GM18858 (cell line): Measurements from ENCODE around the gene GIMAP4.
"Not testable (repeated sequence)": the region's sequence is repeated elsewhere in the genome, so short reads cannot be mapped to it uniquely, and the experiment has no call there.

Source experiments
- ATAC-seq: cut with Tn5 transposase; IDR thresholded peaks from one replicate; pipeline ENCODE4 v1.9.1; 2021; ENCODE audit not compliant: unreplicated experiment

GIMAP4 gene

DNA sequence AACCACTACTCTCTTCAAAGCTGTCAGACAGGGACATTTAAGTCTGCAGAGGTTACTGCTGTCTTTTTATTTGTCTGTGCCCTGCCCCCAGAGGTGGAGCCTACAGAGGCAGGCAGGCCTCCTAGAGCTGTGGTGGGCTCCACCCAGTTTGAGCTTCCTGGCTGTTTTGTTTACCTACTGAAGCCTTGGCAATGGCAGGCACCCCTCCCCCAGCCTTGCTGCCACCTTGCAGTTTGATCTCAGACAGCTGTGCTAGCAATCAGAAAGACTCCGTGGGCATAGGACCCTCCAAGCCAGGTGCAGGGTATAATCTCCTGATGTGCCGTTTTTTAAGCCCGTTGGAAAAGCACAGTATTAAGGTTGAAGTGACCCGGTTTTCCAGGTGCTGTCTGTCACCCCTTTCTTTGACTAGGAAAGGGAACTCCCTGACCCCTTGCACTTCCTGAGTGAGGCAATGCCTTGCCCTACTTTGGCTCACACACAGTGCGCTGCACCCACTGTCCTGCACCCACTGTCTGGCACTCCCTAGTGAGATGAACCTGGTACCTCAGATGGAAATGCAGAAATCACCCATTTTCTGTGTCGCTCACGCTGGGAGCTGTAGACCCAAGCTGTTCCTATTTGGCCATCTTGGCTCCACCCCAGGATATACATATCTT, 12.9 kb downstream of the GIMAP4 start:
- ATAC-seq, result not testable (repeated sequence)

DNA sequence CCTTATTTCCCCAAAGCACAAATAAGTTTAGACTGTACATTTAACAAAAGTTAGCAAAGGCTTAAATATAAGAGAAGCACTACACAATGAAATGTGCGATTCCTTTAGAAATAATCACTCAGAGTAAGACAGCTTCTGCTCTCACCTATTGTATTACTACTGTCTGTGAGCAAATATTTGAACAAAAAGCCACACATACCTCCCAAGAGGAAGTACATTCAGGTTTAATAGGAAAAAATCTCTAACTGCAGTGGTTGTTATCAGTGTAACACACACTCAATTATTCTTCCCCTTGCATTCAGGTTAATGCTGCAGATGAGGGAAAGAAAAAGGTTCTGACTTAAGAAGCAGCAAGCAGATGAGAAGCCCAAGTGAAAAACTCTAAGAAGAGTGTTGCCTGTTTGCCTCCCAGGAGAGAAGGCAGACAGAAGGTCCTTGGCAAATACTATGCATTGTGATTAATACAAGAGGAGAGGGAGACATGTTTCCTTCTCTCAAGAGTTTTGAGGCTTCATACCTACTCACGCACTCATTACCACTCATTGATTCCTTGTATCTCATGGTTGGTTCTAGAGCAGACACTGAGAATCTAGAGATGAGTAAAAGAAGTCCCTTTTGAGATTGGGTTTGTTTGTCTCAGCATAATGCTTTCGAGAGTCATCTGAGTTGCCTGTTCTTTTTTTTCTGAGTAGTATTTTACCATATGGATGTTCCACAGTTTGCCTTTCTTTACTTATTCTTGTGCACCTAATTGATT, 13.6 kb downstream of the GIMAP4 start:
- ATAC-seq, result no peak

GRCh38 chr7:150585199-150585598, 18.0 kb downstream of the GIMAP4 start:
- no peak for ATAC-seq

- ATAC-seq, result no peak
These were observed 19.0 kb downstream of the GIMAP4 start for GRCh38 chr7:150586068-150586784.

- ATAC-seq, result no peak
These were observed 19.6 kb downstream of the GIMAP4 start for GRCh38 chr7:150586785-150587152.

GRCh38 chr7:150587551-150587950, 20.4 kb downstream of the GIMAP4 start:
- no peak for ATAC-seq

DNA sequence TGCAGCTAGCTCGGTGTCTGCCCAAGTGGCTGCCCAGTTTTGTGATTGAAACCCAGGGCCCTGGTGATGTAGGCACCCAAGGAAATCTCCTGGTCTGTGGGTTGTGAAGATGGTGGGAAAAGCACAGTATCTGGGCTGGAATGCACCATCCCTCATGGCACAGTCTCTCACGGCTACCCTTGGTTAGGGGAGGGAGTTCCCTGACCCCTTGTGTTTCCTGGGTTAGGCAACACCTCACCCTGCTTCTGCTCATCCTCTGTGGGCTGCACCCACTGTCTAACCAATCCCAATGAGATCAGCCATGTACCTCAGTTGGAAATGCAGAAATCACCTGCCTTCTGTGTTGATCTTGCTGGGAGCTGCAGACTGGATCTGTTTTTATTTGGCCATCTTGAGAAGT, 27.6 kb downstream of the GIMAP4 start:
- ATAC-seq, result no peak

GRCh38 chr7:150595361-150595760, 28.2 kb downstream of the GIMAP4 start:
- no peak for ATAC-seq

GRCh38 chr7:150603600-150603999, 36.4 kb downstream of the GIMAP4 start:
- ATAC-seq, result not testable (repeated sequence)

GRCh38 chr7:150610233-150610632, 43.0 kb downstream of the GIMAP4 start:
- ATAC-seq, result no peak

DNA sequence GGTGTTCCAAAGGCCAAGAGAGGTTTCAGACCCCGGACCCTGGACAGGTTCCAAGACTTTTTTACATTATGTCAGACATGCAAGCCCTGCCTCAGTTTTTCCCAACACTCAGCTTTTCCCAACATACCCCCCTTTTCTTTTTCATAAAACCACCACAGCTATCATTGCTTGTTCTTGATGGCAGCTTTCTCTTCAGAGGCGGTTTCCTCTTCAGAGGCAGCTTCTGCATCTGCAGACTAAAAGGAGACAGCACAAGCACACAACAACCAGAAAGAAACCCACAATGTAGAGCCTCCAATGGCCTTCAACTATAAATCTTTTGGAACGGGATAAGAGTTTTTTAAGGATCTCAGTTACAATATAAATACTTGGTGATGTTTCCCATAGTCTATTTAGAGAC, 45.7 kb downstream of the GIMAP4 start:
- ATAC-seq, result no peak

DNA sequence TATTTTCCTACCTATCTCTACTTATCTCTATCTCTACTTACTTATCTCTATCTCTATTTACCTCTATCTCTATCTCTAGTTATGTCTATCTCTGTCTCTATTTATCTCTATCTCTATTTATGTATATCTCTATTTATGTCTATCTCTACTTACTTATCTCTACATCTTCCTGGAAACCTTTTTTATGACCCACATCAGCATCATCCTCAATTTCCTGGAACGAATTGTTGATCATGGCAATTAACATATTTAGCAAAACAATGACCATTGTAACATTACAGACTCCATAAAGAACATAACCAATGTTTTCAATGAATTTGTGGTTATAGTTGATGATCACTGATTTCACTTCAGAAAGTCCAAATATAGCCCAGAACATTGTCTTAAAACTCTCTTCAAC, 46.7 kb downstream of the GIMAP4 start:
- no peak for ATAC-seq

- not testable (repeated sequence) for ATAC-seq
These were observed 47.2 kb downstream of the GIMAP4 start for GRCh38 chr7:150614426-150614825.

DNA sequence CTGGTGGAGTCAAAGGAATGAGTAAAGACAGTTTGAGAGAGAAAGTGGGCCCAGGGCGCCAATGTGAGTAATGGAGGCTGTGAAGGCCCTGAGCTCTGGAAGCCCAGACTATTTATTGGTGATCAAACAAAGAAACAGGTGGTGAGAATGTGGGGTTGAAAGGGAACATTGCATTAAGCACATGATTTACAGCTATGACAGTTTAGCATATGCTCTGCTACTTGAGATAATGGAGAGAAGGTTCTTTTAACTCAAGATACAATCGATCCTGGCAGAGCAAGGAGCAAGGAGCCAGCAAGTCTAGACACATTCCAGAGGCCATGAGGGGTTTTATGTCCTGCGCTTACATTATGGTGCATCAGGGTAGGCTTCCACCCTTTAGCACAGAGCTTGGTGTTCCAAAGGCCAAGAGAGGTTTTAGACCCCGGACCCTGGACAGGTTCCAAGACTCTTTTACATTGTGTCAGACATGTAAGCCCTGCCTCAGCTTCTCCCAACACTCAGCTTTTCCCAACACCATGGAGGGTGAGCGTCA, 48.1 kb downstream of the GIMAP4 start:
- not testable (repeated sequence) for ATAC-seq

DNA sequence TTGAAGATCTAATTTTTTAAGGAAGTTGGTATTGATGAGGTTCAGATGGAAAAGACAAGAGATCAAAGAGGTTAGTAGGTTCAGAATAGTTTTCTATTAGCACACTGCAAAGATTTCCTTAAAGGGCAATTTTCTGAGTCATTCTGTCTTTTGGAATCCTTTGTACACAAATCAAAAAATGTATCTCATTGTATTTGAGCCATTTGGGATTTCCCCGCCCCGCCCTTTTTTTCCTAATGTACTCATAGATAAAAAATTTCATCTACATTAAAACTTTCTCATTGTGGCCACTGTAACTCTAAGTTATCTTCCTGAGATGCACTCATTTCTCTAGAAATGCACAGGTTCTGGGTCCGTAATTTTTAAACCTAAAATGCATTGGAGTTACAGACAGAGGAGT, 52.9 kb downstream of the GIMAP4 start:
- no peak for ATAC-seq

GRCh38 chr7:150620617-150621371, 53.6 kb downstream of the GIMAP4 start:
- ATAC-seq, result no peak

- ATAC-seq, result no peak
These were observed 54.2 kb downstream of the GIMAP4 start for GRCh38 chr7:150621376-150621775.
